ENCODE results near the gene HTRA1.
A peak's percentile ranks its signal among the peaks of the same experiment; 100 is the strongest.

The HTRA1 gene

DNA sequence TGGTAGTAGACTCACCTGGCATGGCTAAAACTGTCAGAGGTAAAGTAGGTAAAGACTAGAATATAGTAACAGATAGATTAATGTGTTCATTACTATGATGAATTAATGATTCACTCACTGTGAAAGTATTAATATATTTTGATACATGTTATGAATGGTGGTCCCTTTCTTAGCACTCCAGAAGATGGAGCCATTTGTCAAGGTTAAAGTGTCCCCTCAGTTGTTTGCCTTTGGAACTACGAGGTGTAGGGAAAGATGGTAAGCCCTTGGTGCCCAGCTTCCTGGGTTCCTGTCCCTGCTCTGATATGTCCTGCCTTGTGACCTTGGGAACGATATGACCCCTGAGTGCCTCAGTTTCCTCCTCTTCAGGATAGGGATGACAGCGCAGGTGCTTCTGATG is 49.4 kb downstream of the HTRA1 start:
- no peak for DNase-seq (ENCODE audit: low read depth)
- TF ChIP-seq CTCF (IDR thresholded peaks at IDR 0.05; ENCODE audit: low read length, missing control alignments), result no peak
- H3K4me3 ChIP-seq (replicated peaks; ENCODE audit: low read depth, low read length), result no peak overlapping the region

DNA sequence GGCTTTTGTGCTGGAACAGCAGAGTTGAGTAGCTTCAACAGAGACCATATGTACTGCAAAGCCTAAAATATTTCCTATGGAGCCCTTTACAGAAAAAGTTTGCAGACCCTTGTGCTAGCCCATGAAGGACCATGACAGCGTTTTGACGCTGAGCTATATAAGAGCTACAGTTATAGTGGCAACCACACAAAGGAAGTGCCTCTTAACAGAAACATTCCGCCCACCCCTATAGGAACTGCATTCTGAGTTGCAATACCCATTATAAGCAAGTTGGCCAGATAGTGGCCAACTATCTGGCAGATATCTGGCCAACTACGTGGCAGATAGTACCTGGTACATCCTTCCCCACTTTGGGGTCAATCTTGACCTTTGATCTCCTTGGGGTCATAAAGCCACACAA is 51.7 kb downstream of the HTRA1 start:
- H3K4me3 ChIP-seq (replicated peaks; ENCODE audit: low read depth, low read length), result no peak overlapping the region
- no peak for TF ChIP-seq CTCF (IDR thresholded peaks at IDR 0.05; ENCODE audit: low read length, missing control alignments)
- DNase-seq (ENCODE audit: low read depth), result no peak

DNA sequence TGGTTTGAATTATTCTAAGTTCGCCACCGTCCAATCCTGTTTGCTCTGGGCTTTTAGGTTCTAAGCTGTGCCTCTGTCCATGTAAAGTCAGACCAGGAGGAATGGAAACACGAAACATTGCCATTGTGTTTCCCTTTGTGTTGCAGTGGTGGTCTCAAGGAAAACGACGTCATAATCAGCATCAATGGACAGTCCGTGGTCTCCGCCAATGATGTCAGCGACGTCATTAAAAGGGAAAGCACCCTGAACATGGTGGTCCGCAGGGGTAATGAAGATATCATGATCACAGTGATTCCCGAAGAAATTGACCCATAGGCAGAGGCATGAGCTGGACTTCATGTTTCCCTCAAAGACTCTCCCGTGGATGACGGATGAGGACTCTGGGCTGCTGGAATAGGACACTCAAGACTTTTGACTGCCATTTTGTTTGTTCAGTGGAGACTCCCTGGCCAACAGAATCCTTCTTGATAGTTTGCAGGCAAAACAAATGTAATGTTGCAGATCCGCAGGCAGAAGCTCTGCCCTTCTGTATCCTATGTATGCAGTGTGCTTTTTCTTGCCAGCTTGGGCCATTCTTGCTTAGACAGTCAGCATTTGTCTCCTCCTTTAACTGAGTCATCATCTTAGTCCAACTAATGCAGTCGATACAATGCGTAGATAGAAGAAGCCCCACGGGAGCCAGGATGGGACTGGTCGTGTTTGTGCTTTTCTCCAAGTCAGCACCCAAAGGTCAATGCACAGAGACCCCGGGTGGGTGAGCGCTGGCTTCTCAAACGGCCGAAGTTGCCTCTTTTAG is 52.9 kb downstream of the HTRA1 start:
- peak; percentile 55 for DNase-seq (ENCODE audit: low read depth)
- TF ChIP-seq CTCF (IDR thresholded peaks at IDR 0.05; ENCODE audit: low read length, missing control alignments), result no peak
- no peak overlapping the region for H3K4me3 ChIP-seq (replicated peaks; ENCODE audit: low read depth, low read length)

GRCh38 chr10:122515022-122515424 is 53.7 kb downstream of the HTRA1 start:
- no peak overlapping the region for H3K4me3 ChIP-seq (replicated peaks; ENCODE audit: low read depth, low read length)
- DNase-seq (ENCODE audit: low read depth), result peak; percentile 88
- no peak for TF ChIP-seq CTCF (IDR thresholded peaks at IDR 0.05; ENCODE audit: low read length, missing control alignments)

DNA sequence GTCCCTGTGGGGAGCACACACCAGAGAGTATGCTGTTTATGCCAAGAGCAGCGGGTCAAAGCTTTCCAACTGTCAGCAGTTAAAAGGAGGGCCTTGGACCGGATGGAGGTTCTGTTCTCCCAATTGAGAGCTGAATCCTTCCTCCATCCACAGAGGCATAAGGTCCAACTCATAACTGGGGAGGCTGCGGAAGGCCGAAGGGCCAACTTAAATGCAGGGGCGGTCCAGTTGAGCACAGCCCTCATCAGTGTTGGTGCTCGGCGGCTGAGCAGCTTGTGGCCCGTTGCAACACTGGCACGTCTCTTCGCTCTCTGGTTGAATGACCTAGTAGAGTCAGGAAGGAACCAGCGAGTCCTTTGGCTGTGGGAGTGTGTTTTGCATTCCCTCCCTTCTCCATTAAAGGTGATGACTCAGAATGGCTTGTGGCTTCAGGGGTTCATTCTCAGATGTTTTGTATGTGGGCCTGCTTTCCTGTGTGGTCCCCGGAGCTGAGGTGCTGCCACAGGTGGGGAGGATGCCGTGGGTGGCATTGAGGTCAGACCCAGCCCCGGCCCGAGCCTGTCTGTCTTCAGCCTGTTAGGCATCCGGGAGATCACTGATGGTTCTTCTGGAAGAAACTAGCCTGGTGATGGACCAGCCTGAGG is 54.4 kb downstream of the HTRA1 start:
- TF ChIP-seq CTCF (IDR thresholded peaks at IDR 0.05; ENCODE audit: low read length, missing control alignments), result no peak
- H3K4me3 ChIP-seq (replicated peaks; ENCODE audit: low read depth, low read length), result no peak overlapping the region
- DNase-seq (ENCODE audit: low read depth), result peak; percentile 59

DNA sequence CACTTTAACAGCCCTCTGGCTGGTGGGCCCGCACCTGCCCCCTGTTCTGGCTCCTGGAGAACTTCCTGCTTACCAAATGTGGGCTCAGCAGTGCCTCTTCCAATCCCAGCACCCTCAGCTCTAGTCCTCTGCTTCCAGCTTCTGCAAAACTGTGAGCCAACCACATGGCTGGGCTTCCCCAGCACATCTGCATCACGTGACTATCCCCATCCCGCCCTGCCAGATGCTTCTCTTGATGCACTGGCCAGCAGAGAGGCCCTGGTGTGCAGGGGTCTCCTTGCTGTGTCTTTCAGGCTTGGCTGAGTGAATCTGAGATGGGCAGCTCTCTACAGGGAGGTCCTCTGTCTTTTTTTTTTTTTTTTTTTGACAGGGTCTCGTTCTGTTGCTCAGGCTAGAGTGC is 55.4 kb downstream of the HTRA1 start:
- DNase-seq (ENCODE audit: low read depth), result no peak
- TF ChIP-seq CTCF (IDR thresholded peaks at IDR 0.05; ENCODE audit: low read length, missing control alignments), result no peak
- no peak overlapping the region for H3K4me3 ChIP-seq (replicated peaks; ENCODE audit: low read depth, low read length)
